ENCODE data around the gene UNK. TPM values are rescaled to one million over a fixed set of nuclear protein-coding genes. Genes with fewer than 3 reads are reported as not detected.

UNK gene
- total and polyA plus RNA-seq, 2 of the 13 experiments (the other 11 are each of a cell fraction or from before 2014, with no cell fraction given), result 31.6 to 33.0 TPM

DNA sequence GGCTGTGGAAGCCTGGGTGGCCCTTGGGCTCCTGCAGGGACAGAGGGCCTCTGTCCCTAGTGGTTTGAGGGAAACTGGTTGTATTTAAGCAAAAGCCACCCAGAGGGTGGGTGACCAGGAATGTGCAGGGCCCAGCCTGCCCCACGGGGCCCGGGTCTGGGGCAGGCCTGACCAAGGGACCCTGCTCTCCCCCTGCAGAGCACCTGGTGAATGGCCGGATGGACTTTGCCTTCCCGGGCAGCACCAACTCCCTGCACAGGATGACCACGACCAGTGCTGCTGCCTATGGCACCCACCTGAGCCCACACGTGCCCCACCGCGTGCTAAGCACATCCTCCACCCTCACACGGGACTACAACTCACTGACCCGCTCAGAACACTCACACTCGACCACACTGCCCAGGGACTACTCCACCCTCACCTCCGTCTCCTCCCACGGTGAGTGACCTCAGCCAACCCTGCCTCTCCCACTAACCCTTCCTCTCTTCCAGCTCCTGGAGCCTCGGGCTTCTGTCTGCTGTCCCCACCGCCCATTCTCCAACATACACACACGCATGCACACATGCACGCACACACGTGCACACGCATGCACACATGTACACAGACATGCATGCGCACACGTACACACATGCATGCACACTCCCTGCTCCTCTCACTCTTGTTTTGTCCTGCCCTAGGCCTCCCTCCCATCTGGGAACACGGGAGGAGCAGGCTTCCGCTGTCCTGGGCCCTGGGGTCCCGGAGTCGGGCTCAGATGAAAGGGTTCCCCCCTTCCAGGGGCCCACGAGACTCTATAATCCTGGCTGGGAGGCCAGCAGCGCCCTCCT, 30.0 kb upstream of the UNK start (continued):
- TF ChIP-seq, protein P1, sequence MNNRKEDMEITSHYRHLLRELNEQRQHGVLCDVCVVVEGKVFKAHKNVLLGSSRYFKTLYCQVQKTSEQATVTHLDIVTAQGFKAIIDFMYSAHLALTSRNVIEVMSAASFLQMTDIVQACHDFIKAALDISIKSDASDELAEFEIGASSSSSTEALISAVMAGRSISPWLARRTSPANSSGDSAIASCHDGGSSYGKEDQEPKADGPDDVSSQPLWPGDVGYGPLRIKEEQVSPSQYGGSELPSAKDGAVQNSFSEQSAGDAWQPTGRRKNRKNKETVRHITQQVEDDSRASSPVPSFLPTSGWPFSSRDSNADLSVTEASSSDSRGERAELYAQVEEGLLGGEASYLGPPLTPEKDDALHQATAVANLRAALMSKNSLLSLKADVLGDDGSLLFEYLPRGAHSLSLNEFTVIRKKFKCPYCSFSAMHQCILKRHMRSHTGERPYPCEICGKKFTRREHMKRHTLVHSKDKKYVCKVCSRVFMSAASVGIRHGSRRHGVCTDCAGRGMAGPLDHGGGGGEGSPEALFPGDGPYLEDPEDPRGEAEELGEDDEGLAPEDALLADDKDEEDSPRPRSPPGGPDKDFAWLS (CRISPR knock-in tag; IDR thresholded peaks at IDR 0.05; ENCODE audit: borderline replicate concordance), result no peak
- TF ChIP-seq, protein P2, sequence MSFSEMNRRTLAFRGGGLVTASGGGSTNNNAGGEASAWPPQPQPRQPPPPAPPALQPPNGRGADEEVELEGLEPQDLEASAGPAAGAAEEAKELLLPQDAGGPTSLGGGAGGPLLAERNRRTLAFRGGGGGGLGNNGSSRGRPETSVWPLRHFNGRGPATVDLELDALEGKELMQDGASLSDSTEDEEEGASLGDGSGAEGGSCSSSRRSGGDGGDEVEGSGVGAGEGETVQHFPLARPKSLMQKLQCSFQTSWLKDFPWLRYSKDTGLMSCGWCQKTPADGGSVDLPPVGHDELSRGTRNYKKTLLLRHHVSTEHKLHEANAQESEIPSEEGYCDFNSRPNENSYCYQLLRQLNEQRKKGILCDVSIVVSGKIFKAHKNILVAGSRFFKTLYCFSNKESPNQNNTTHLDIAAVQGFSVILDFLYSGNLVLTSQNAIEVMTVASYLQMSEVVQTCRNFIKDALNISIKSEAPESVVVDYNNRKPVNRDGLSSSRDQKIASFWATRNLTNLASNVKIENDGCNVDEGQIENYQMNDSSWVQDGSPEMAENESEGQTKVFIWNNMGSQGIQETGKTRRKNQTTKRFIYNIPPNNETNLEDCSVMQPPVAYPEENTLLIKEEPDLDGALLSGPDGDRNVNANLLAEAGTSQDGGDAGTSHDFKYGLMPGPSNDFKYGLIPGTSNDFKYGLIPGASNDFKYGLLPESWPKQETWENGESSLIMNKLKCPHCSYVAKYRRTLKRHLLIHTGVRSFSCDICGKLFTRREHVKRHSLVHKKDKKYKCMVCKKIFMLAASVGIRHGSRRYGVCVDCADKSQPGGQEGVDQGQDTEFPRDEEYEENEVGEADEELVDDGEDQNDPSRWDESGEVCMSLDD (CRISPR knock-in tag; IDR thresholded peaks at IDR 0.05; ENCODE audit: borderline replicate concordance), result no peak
- TF ChIP-seq NFE2L1 (CRISPR knock-in tag; IDR thresholded peaks at IDR 0.05; ENCODE audit: borderline replicate concordance) (no peak), SIN3A (IDR thresholded peaks at IDR 0.05; ENCODE audit: borderline replicate concordance, low read depth, low read length) (0 out of 2 replicates have a peak, but pooled peaks have one; percentile 32), KAT7 (CRISPR knock-in tag; IDR thresholded peaks at IDR 0.05; ENCODE audit: borderline replicate concordance) (no peak; the same call in 1 of the 2 replicates), ARHGAP35 (CRISPR knock-in tag; IDR thresholded peaks at IDR 0.05; ENCODE audit: borderline replicate concordance) (no peak), HCFC1 (IDR thresholded peaks at IDR 0.05; ENCODE audit: low read depth, low read length) (no peak), MIER3 (CRISPR knock-in tag; IDR thresholded peaks at IDR 0.05; ENCODE audit: borderline replicate concordance) (peak; percentile 62; the same call in 1 of the 2 replicates), SAFB2 (CRISPR knock-in tag; IDR thresholded peaks at IDR 0.05; ENCODE audit: borderline replicate concordance, low read depth) (peak; percentile 45; the same call in 1 of the 2 replicates), POLR2AphosphoS5 (IDR thresholded peaks at IDR 0.05; ENCODE audit: low read depth, low read length) (peak; percentile 55), TBX2 (CRISPR knock-in tag; IDR thresholded peaks at IDR 0.05; ENCODE audit: borderline replicate concordance) (peak; percentile 78), ZFX (CRISPR knock-in tag; IDR thresholded peaks at IDR 0.05; ENCODE audit: low read depth) (peak; percentile 76), ZNF501 (CRISPR knock-in tag; IDR thresholded peaks at IDR 0.05) (no peak), POLR2A (IDR thresholded peaks at IDR 0.05; ENCODE audit: insufficient read depth in 1 of 2, low read depth in 2 of 2, low read length in 2 of 2) (peak; percentile 55 to 88; a peak in 3 of 4 replicates), ZNF788 (CRISPR knock-in tag; IDR thresholded peaks at IDR 0.05; ENCODE audit: borderline replicate concordance) (peak; percentile 89), ZNF530 (CRISPR knock-in tag; IDR thresholded peaks at IDR 0.05; ENCODE audit: low read depth) (no peak), NFIC (IDR thresholded peaks at IDR 0.05; ENCODE audit: low read length) (no peak), ZNF337 (CRISPR knock-in tag; IDR thresholded peaks at IDR 0.05; ENCODE audit: borderline replicate concordance, low read depth) (peak; percentile 42; the same call in 1 of the 2 replicates), NR2F1 (CRISPR knock-in tag; IDR thresholded peaks at IDR 0.05) (no peak), ZBTB3 (CRISPR knock-in tag; IDR thresholded peaks at IDR 0.05; ENCODE audit: borderline replicate concordance, low read depth) (no peak), CCDC6 (CRISPR knock-in tag; IDR thresholded peaks at IDR 0.05) (0 out of 2 replicates have a peak, but pooled peaks have one; percentile 7), KLF11 (CRISPR knock-in tag; IDR thresholded peaks at IDR 0.05) (0 out of 2 replicates have a peak, but pooled peaks have one; percentile 74)
- TF ChIP-seq, protein P3, sequence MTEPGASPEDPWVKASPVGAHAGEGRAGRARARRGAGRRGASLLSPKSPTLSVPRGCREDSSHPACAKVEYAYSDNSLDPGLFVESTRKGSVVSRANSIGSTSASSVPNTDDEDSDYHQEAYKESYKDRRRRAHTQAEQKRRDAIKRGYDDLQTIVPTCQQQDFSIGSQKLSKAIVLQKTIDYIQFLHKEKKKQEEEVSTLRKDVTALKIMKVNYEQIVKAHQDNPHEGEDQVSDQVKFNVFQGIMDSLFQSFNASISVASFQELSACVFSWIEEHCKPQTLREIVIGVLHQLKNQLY (CRISPR knock-in tag; IDR thresholded peaks at IDR 0.05), result peak; percentile 76; the same call in 1 of the 2 replicates

All from HepG2 (cell line).